HepG2 (cell line): ENCODE data around the gene PNKD. TPM values are rescaled to one million over a fixed set of nuclear protein-coding genes. Genes with fewer than 3 reads are reported as not detected.

Source experiments
- ARNT2 ChIP-seq: sonication (generic); formaldehyde crosslinking; IDR thresholded peaks from 2 replicates; pipeline ENCODE4 v1.8.0; 2022; ENCODE audit warnings: mild to moderate bottlenecking, low read depth, missing genetic modification reagents, moderate library complexity
- ATF6 ChIP-seq: sonication (generic); formaldehyde crosslinking; conservative IDR thresholded peaks from 2 replicates; pipeline ENCODE4 v1.4.0; 2020; ENCODE audit warnings: missing genetic modification reagents
- BATF2 ChIP-seq: sonication (generic); formaldehyde crosslinking; IDR thresholded peaks from 2 replicates; pipeline ENCODE4 v1.8.0; 2022; ENCODE audit warnings: mild to moderate bottlenecking, missing genetic modification reagents, moderate library complexity
- CSRNP1 ChIP-seq: sonication (generic); formaldehyde crosslinking; IDR thresholded peaks from 2 replicates; pipeline ENCODE4 v1.8.1; 2023; ENCODE audit warnings: mild to moderate bottlenecking, missing genetic modification reagents
- CSRNP2 ChIP-seq: sonication (generic); formaldehyde crosslinking; conservative IDR thresholded peaks from 2 replicates; pipeline ENCODE4 v1.8.0; 2022; ENCODE audit warnings: low read depth, missing genetic modification reagents
- ELF1 ChIP-seq: sonication (generic); formaldehyde crosslinking; IDR thresholded peaks from 2 replicates; pipeline ENCODE4 v1.4.0; 2020; ENCODE audit warnings: missing genetic modification reagents
- ELK4 ChIP-seq: sonication (generic); formaldehyde crosslinking; IDR thresholded peaks from 2 replicates; pipeline ENCODE4 v1.9.0; 2021; ENCODE audit warnings: missing genetic modification reagents, borderline replicate concordance
- HHEX ChIP-seq: IDR thresholded peaks from 2 replicates; pipeline ENCODE4 v1.6.1; 2016; ENCODE audit warnings: control low read depth
- KDM5B ChIP-seq: sonication (generic); formaldehyde crosslinking; IDR thresholded peaks from 2 replicates; pipeline ENCODE4 v1.4.0; 2020; ENCODE audit warnings: missing genetic modification reagents, mild to moderate bottlenecking, borderline replicate concordance
- KDM6A ChIP-seq: IDR thresholded peaks from 2 replicates; pipeline ENCODE4 v1.6.1; 2016; ENCODE audit warnings: low read depth
- PCBP2 ChIP-seq: fragments of 200-400 bp; formaldehyde crosslinking; optimal IDR thresholded peaks from 2 replicates; pipeline ENCODE3; 2018; ENCODE audit warnings: low read length, low read depth; ENCODE audit not compliant: poor library complexity, severe bottlenecking
- RARA ChIP-seq: IDR thresholded peaks from 2 replicates; pipeline ENCODE4 v1.6.1; 2016; ENCODE audit warnings: missing genetic modification reagents, missing compliant biosample characterization
- TFAP4 ChIP-seq: sonication (generic); IDR thresholded peaks from 2 replicates; pipeline ENCODE4 v1.6.1; 2016; ENCODE audit warnings: low read depth, borderline replicate concordance
- ZFP36L1 ChIP-seq: sonication (generic); formaldehyde crosslinking; IDR thresholded peaks from 2 replicates; pipeline ENCODE4 v1.8.0; 2022; ENCODE audit warnings: mild to moderate bottlenecking, missing genetic modification reagents, moderate library complexity
- ZHX1 ChIP-seq: sonication (generic); formaldehyde crosslinking; IDR thresholded peaks from 2 replicates; pipeline ENCODE4 v1.8.1; 2022; ENCODE audit warnings: low read depth, mild to moderate bottlenecking, missing genetic modification reagents
- ZNF547 ChIP-seq: sonication (generic); formaldehyde crosslinking; IDR thresholded peaks from 2 replicates; pipeline ENCODE4 v1.5.1; 2020; ENCODE audit warnings: mild to moderate bottlenecking, missing genetic modification reagents
- polyA plus RNA-seq, 8 experiments: library from polyadenylated mRNA; depleted of rRNA in 3 of 8; stranded (reverse) in 7 of 8; unstranded in 1 of 8; fragments of >200 nt; fragmentation: Illumina TruSeq in 4 of 8; extraction: Trizol in 4 of 8; gene quantifications; 2 replicates each; pipeline versions ENCODE4 v1.2.1 to v1.2.3, GENCODE V29; 2011 to 2016; ENCODE audit warnings: low read depth in 4 of 8, missing spikeins in 1 of 8, mixed read lengths in 1 of 8; ENCODE audit not compliant: insufficient read depth in 1 of 8
- total RNA-seq, 5 experiments: library from RNA; depleted of rRNA; stranded (reverse); fragments of >200 nt; fragmentation: Illumina TruSeq; extraction: Trizol; gene quantifications; 2 replicates each; pipeline ENCODE4 v1.2.3, GENCODE V29; 2016; ENCODE audit warnings: low read depth in 1 of 5

PNKD gene
- total and polyA plus RNA-seq, 2 of the 13 experiments (the other 11 are each of a cell fraction or from before 2014, with no cell fraction given): 55.9 to 80.4 TPM

- TF ChIP-seq BATF2: no peak
- 0 out of 2 replicates have a peak, but pooled peaks have one; percentile 51 for TF ChIP-seq RARA (CRISPR knock-in tag)
- no peak for TF ChIP-seq ELF1 (CRISPR knock-in tag)
- TF ChIP-seq HHEX: no peak
- peak; percentile 84 for TF ChIP-seq KDM5B
- TF ChIP-seq ARNT2 (CRISPR knock-in tag): 0 out of 2 replicates have a peak, but pooled peaks have one; percentile 28
- no peak for TF ChIP-seq ATF6 (CRISPR knock-in tag)
- TF ChIP-seq CSRNP1: no peak; the same call in 1 of the 2 replicates
- TF ChIP-seq ZHX1: no peak
- TF ChIP-seq PCBP2: no peak
- TF ChIP-seq ELK4 (CRISPR knock-in tag): no peak
- TF ChIP-seq TFAP4: peak; percentile 67; the same call in 1 of the 2 replicates
- no peak for TF ChIP-seq KDM6A (CRISPR knock-in tag)
- peak; percentile 38 for TF ChIP-seq ZNF547 (CRISPR knock-in tag)
- TF ChIP-seq ZFP36L1: no peak
- no peak for TF ChIP-seq CSRNP2 (CRISPR knock-in tag)
These were observed 22.0 kb downstream of the PNKD start, which contains the start of gene TMBIM1 (continued) for GRCh38 chr2:218292048-218293014.
